Activated CD8-positive, alpha-beta memory T cell treated with anti-CD3 and anti-CD28 coated beads for 48 hours (primary cell): ENCODE data around the gene VRK3.

ENCODE experiments used
- DNase-seq, 3 experiments: peaks; one replicate each; pipeline ENCODE4 v3.0.0-alpha.2; 2020; ENCODE audit warnings: low read depth in 2 of 3, low spot score in 2 of 3

The VRK3 gene

GRCh38 chr19:50036908-50037307 is 11.7 kb upstream of the VRK3 start:
- no peak for DNase-seq

- no peak for DNase-seq
Observed at GRCh38 chr19:50030937-50031336, 5.8 kb upstream of the VRK3 start.

- DNase-seq = no peak
Observed at GRCh38 chr19:50030225-50030624, 5.1 kb upstream of the VRK3 start.

- DNase-seq = no peak
Observed at GRCh38 chr19:50026550-50026906, 1.4 kb upstream of the VRK3 start.

- peak; percentile 64 to 74 (median 70) for DNase-seq
Observed at GRCh38 chr19:50025794-50026549, 800 bp upstream of the VRK3 start, which contains the start of gene ZNF473. ZNF473 (plus strand) TSS chr19:50026005; CDS start chr19:50031083, 5,078 bp downstream.

- no peak for DNase-seq
Observed at GRCh38 chr19:50024719-50025021, 502 bp downstream of the VRK3 start.

GRCh38 chr19:50022823-50023222 is 2.3 kb downstream of the VRK3 start:
- no peak for DNase-seq

GRCh38 chr19:50020481-50020880 is 4.7 kb downstream of the VRK3 start:
- DNase-seq = no peak

- DNase-seq = no peak
Observed at GRCh38 chr19:50016225-50016807, 8.9 kb downstream of the VRK3 start.

GRCh38 chr19:50008532-50008931 is 16.6 kb downstream of the VRK3 start:
- no peak for DNase-seq

GRCh38 chr19:50007947-50008346 is 17.2 kb downstream of the VRK3 start:
- no peak for DNase-seq

- DNase-seq = no peak
Observed at GRCh38 chr19:50007170-50007569, 18.0 kb downstream of the VRK3 start.

GRCh38 chr19:50005428-50005827 is 19.7 kb downstream of the VRK3 start:
- DNase-seq = no peak

GRCh38 chr19:50003810-50004419 is 21.3 kb downstream of the VRK3 start:
- DNase-seq = peak in 1 of 3 experiments; percentile 24

- no peak for DNase-seq
Observed at GRCh38 chr19:50003254-50003788, 21.9 kb downstream of the VRK3 start.

GRCh38 chr19:50002386-50002960 is 22.7 kb downstream of the VRK3 start:
- no peak for DNase-seq

- DNase-seq = no peak
Observed at GRCh38 chr19:50001775-50002174, 23.4 kb downstream of the VRK3 start.

GRCh38 chr19:50000841-50001557 is 24.2 kb downstream of the VRK3 start:
- no peak for DNase-seq

GRCh38 chr19:50000038-50000840 is 24.9 kb downstream of the VRK3 start:
- no peak for DNase-seq

- DNase-seq = no peak
Observed at GRCh38 chr19:49999371-50000010, 25.7 kb downstream of the VRK3 start.
